Lung (tissue), 12 donors: ENCODE results near the gene C9orf78. TPM values are rescaled to one million over a fixed set of nuclear protein-coding genes. Genes with fewer than 3 reads are reported as not detected.

Experiments
- ATAC-seq: fragments of 200-7000 bp; cut with Tn5 transposase; one replicate; pipeline ENCODE4 v1.9.1; 2020; ENCODE audit warnings: moderate number of reproducible peaks; ENCODE audit not compliant: insufficient read depth, low FRiP score
- DNase-seq, 3 donors: peaks; one replicate each; pipeline ENCODE4 v3.0.0-alpha.2; 2013 to 2017
- H3K27ac ChIP-seq, 2 donors: one replicate each; pipeline ENCODE4 v1.5.1; 2013; ENCODE audit warnings: mild to moderate bottlenecking in 2 of 2, moderate library complexity in 2 of 2, control low read depth in 1 of 2, inconsistent platforms in 1 of 2, low read depth in 1 of 2, low read length in 1 of 2
- H3K27me3 ChIP-seq, 3 donors: one replicate each; pipeline ENCODE4 v1.5.1; 2013; ENCODE audit warnings: low read length in 2 of 3; ENCODE audit not compliant: control insufficient read depth in 3 of 3, insufficient read depth in 3 of 3
- H3K36me3 ChIP-seq, 4 donors: one replicate each; pipeline ENCODE4 v1.5.1; 2013; ENCODE audit warnings: low read length in 4 of 4, mild to moderate bottlenecking in 1 of 4, moderate library complexity in 1 of 4; ENCODE audit not compliant: control insufficient read depth in 4 of 4, insufficient read depth in 4 of 4
- H3K4me1 ChIP-seq, 5 donors: one replicate each; pipeline ENCODE4 v1.5.1; 2013; ENCODE audit warnings: low read length in 5 of 5, mild to moderate bottlenecking in 2 of 5, moderate library complexity in 1 of 5; ENCODE audit not compliant: control insufficient read depth in 5 of 5, insufficient read depth in 5 of 5
- H3K4me3 ChIP-seq: one replicate; pipeline ENCODE4 v1.5.1; 2013; ENCODE audit warnings: mild to moderate bottlenecking, control low read depth, moderate library complexity
- H3K9ac ChIP-seq, 2 donors: one replicate each; pipeline ENCODE4 v1.5.1; 2013; ENCODE audit warnings: low read length in 2 of 2, control low read depth in 1 of 2; ENCODE audit not compliant: insufficient read depth in 1 of 2
- H3K9me3 ChIP-seq, 4 donors: one replicate each; pipeline ENCODE4 v1.5.1; 2013; ENCODE audit warnings: low read length in 3 of 4, mild to moderate bottlenecking in 1 of 4, moderate library complexity in 1 of 4; ENCODE audit not compliant: control insufficient read depth in 4 of 4, insufficient read depth in 3 of 4
- CTCF ChIP-seq: IDR thresholded peaks from 2 replicates; pipeline ENCODE4 v1.5.1; 2012; ENCODE audit warnings: mild to moderate bottlenecking; ENCODE audit errors: control extremely low read depth, extremely low read depth
- WGBS, 2 donors: extraction: QIAGEN DNeasy Blood & Tissue Kit; methylation state at CpG; one replicate each; pipeline ENCODE4 v1.1.7; 2013; 5-methylcytosine and 5-hydroxymethylcytosine counted together
- polyA plus RNA-seq, 2 donors: library from polyadenylated mRNA; stranded (reverse); fragments of 200-250 nt; gene quantifications; one replicate each; pipeline ENCODE4 v1.2.1, GENCODE V29; 2013
- total RNA-seq, 2 donors: library from RNA; depleted of rRNA in 1 of 2; stranded (reverse); fragments of >200 nt in 1 of 2; gene quantifications; one replicate each; pipeline ENCODE4 v1.2.1, GENCODE V29; 2014 to 2021
- donor health status: control.
- donor health status: control.
- donor health status: Bipolar disorder and iron deficiency.
- donor health status: healthy.
- donor health status: DM: yes; HTN: yes; CAD: no.

The C9orf78 gene
- total and polyA plus RNA-seq, 4 donors, result 28.3 to 57.9 (median 35.7) TPM

- 90 to 94% methylated on average over 11 of the region's 11 CpGs for WGBS, 2 donors
- Histone ChIP-seq H3K27me3 (no peaks in the 10 kb centered on the region), H3K27ac (no peak overlapping the region), H3K4me3 (no peak overlapping the region), H3K36me3 (peaks cover 6 to 55% (median 24%) of the 10 kb centered on the region in 4 donors), H3K9ac (no peak overlapping the region), H3K9me3 (no peaks in the 10 kb centered on the region), H3K4me1 (peaks cover 0 to 14% (median 0%) of the 10 kb centered on the region in 5 donors)
- DNase-seq (no peak), ATAC-seq (no peak)
- TF ChIP-seq CTCF, result no peak
These were observed 43.2 kb upstream of the C9orf78 start for GRCh38 chr9:129878291-129878690.

- peaks cover 6 to 49% (median 21%) of the 10 kb centered on the region in 4 donors for H3K36me3 ChIP-seq
- H3K9ac ChIP-seq, result no peak overlapping the region
- H3K27me3 ChIP-seq, result no peaks in the 10 kb centered on the region
- H3K4me3 ChIP-seq, result no peak overlapping the region
- peaks cover 0 to 14% (median 0%) of the 10 kb centered on the region in 5 donors for H3K4me1 ChIP-seq
- WGBS, 2 donors, result 87 to 90% methylated on average over 7 of the region's 7 CpGs
- no peak overlapping the region for H3K27ac ChIP-seq
- DNase-seq, result no peak
- ATAC-seq, result no peak
- TF ChIP-seq CTCF, result no peak
- H3K9me3 ChIP-seq, result no peaks in the 10 kb centered on the region
These were observed 41.7 kb upstream of the C9orf78 start for GRCh38 chr9:129876815-129877214.

GRCh38 chr9:129875687-129876395 lies 40.8 kb upstream of the C9orf78 start:
- no peaks in the 10 kb centered on the region for H3K9me3 ChIP-seq
- 96 to 98% methylated on average over 24 to 27 of the region's 27 CpGs for WGBS, 2 donors
- H3K4me3 ChIP-seq, result no peak overlapping the region
- no peak for ATAC-seq
- H3K36me3 ChIP-seq, result peaks cover 6 to 39% (median 21%) of the 10 kb centered on the region in 4 donors
- no peak overlapping the region for H3K27ac ChIP-seq
- no peak for TF ChIP-seq CTCF
- DNase-seq, result no peak
- peaks cover 0 to 7% (median 0%) of the 10 kb centered on the region in 5 donors for H3K4me1 ChIP-seq
- no peaks in the 10 kb centered on the region for H3K27me3 ChIP-seq
- no peak overlapping the region for H3K9ac ChIP-seq
